ENCODE results near the gene ZNF423. TPM values are rescaled to one million over a fixed set of nuclear protein-coding genes. Genes with fewer than 3 reads are reported as not detected.

Gene ZNF423
- total RNA-seq, 1 donor from 2014 or later: 0.69 TPM

DNA sequence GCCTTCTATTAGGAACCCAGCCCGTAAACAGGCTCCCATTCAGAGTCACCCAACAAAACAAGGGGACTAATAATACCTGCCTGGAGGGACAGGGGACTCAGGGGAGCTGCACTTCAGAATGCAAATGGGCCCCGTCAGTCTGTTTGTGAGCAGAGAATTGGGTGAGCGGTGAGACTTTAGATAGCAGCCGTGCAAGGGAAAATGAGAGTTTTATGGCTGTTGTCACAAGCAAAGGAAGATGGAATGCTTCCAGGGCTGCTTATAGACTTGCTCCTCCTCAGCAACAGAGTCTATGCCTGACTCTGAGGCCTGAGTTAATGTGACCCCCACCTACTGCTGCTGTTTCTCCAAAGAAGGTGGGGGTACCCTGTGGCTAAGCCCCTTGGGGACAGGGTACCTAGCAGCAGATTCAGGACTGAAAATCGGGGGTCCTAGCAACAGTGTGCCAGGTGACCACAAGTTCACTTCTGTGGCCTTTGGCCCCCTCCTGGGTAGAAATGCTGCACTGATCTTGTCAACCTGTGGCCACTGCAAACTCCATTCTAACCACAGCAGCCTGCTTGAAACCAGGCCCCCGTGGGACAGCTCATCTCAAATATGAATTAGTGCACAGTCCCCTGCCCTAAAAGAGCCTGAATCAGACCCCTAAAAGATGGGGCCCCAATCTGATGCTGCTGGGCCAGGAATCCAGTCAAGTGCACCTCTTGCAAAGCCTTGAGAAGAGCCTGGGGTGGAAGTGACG is 355.9 kb downstream of the ZNF423 start:
- H3K4me3 ChIP-seq (ENCODE audit: low read depth, low read length): no peak overlapping the region
- TF ChIP-seq, protein P1, sequence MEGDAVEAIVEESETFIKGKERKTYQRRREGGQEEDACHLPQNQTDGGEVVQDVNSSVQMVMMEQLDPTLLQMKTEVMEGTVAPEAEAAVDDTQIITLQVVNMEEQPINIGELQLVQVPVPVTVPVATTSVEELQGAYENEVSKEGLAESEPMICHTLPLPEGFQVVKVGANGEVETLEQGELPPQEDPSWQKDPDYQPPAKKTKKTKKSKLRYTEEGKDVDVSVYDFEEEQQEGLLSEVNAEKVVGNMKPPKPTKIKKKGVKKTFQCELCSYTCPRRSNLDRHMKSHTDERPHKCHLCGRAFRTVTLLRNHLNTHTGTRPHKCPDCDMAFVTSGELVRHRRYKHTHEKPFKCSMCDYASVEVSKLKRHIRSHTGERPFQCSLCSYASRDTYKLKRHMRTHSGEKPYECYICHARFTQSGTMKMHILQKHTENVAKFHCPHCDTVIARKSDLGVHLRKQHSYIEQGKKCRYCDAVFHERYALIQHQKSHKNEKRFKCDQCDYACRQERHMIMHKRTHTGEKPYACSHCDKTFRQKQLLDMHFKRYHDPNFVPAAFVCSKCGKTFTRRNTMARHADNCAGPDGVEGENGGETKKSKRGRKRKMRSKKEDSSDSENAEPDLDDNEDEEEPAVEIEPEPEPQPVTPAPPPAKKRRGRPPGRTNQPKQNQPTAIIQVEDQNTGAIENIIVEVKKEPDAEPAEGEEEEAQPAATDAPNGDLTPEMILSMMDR (conservative IDR thresholded peaks at IDR 0.05; ENCODE audit: low read depth, low read length): no peak
- no peak for DNase-seq (ENCODE audit: low read depth)

DNA sequence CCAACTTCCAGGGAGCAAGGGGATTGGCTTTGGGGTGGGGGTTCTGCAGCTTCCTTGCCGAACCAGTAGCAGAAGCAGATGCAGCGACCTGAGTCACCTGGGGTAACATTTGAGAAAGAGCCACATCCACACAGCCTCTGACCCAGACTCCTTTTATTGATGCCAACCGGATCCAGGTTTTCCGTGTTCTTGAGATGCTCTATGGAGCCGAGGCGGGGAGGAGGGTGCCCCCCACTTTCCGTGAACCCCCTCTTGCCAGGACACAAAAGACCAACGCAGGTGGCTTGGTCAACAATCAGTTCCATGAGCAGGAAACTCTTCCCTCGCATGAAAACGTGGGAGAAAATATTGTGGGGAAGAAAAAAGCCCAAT is 356.5 kb downstream of the ZNF423 start:
- TF ChIP-seq, protein P1 (conservative IDR thresholded peaks at IDR 0.05; ENCODE audit: low read depth, low read length): no peak
- DNase-seq (ENCODE audit: low read depth): no peak
- no peak overlapping the region for H3K4me3 ChIP-seq (ENCODE audit: low read depth, low read length)

DNA sequence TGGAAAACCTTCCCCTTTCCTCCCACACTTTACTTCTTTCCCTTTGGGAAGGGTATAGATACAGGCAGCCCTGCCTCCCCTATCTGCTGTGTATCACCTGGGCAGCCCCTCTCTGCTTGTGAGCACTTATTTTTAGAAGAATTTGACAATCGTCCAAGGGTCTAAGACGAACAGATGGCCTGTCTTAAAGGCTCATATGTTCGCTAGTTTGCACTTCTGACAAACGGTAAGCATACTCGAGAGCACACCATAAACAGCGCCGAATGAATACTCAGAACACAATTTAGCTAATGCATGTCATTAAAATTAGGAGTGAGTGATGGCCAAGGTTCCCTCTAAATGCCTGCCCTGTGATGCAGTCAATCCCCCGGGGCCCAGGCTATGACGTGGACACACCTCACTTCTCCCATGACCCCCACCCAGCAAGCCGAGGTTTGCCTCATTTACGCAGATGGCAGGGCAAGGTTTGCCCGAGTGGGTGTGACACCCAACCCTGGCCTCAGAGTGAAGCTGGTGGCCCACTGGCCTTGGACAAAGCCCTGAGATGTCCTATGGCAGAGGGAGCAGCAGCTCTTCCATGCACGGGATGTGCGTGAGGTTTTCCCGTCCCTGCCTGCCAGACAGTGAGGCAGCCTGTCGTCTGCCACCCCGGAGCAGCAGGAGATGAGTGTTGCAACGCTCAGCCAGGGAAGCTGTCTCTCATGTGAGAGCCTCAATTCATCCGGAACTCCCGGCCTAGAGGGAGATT is 357.1 kb downstream of the ZNF423 start:
- TF ChIP-seq, protein P1 (conservative IDR thresholded peaks at IDR 0.05; ENCODE audit: low read depth, low read length): no peak
- DNase-seq (ENCODE audit: low read depth): no peak

DNA sequence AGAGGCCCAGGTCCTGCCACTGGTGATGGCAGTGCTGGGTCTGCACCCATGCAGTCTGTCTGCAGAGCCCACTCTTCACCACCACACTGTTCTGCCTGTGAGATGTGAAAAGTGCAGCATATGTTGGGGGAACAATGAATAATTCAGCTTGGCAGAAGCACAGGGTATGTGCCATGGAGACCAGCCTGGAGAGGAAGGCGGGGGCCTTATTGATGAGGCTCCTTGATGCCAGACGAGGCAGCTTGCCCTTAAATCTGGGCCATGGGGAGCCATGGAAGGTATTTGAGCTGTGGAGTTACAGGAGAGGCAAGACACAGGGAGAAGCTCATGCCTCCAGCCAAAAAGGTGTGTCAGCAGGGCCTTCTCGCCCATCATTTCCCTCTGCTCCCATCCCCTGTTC is 357.6 kb downstream of the ZNF423 start:
- TF ChIP-seq, protein P1 (conservative IDR thresholded peaks at IDR 0.05; ENCODE audit: low read depth, low read length): no peak
- no peak for DNase-seq (ENCODE audit: low read depth)
- H3K4me3 ChIP-seq (ENCODE audit: low read depth, low read length): no peak overlapping the region

More for the DNA sequence above, 357.1 kb downstream of the ZNF423 start:
- no peak overlapping the region for H3K4me3 ChIP-seq (ENCODE audit: low read depth, low read length)

DNA sequence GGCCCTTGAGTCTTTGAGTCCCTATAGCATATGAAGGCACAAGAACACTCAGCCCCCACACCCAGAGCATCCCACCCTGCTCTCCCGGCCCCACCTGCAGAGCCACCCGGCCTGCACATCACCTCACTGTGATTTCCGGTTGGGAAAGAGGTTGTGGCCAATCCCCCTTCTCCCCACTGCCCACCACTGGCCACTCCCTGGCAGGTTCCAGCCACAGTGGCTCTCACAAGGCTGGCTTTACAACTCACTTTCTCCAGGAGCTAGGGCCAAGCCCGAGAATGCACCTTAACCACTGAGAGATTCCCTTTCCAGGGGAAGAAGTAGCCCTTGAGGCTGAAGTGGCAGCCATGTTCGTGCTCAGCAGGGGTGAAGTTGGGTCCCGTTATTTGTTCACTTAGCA is 358.4 kb downstream of the ZNF423 start:
- H3K4me3 ChIP-seq (ENCODE audit: low read depth, low read length): no peak overlapping the region
- TF ChIP-seq, protein P1 (conservative IDR thresholded peaks at IDR 0.05; ENCODE audit: low read depth, low read length): no peak

DNA sequence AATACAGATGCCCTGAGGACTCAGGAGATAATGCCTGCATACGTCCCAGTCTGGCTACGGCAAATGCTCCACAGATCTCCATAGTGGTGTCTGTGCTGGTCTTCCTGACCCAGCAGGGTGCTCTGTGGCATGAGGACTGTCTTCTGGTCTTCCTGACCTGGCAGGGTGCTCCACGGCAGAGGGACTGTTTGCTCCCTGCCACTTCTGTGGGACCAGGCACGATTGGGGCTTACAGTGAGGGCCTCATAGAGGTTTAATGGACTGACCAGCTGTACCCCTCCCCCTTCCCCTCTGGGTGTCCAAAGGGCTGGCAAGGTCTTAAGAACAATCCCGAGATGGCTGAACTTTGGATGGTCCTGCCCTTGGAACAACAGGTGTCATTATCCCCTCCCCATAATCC is 359.3 kb downstream of the ZNF423 start:
- TF ChIP-seq, protein P1 (conservative IDR thresholded peaks at IDR 0.05; ENCODE audit: low read depth, low read length): no peak
- no peak for DNase-seq (ENCODE audit: low read depth)
- H3K4me3 ChIP-seq (ENCODE audit: low read depth, low read length): no peak overlapping the region

More for the DNA sequence above, 358.4 kb downstream of the ZNF423 start:
- DNase-seq (ENCODE audit: low read depth): no peak
